HG03280 (cell line): ENCODE measurements around the gene SUV39H1.
"Not testable (repeated sequence)": the region's sequence is repeated elsewhere in the genome, so short reads cannot be mapped to it uniquely, and the experiment has no call there.

Experiments used
- ATAC-seq: cut with Tn5 transposase; IDR thresholded peaks from one replicate; pipeline ENCODE4 v1.9.1; 2021; ENCODE audit warnings: mild to moderate bottlenecking, moderate library complexity; ENCODE audit not compliant: unreplicated experiment

The SUV39H1 gene, protein sequence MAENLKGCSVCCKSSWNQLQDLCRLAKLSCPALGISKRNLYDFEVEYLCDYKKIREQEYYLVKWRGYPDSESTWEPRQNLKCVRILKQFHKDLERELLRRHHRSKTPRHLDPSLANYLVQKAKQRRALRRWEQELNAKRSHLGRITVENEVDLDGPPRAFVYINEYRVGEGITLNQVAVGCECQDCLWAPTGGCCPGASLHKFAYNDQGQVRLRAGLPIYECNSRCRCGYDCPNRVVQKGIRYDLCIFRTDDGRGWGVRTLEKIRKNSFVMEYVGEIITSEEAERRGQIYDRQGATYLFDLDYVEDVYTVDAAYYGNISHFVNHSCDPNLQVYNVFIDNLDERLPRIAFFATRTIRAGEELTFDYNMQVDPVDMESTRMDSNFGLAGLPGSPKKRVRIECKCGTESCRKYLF

DNA sequence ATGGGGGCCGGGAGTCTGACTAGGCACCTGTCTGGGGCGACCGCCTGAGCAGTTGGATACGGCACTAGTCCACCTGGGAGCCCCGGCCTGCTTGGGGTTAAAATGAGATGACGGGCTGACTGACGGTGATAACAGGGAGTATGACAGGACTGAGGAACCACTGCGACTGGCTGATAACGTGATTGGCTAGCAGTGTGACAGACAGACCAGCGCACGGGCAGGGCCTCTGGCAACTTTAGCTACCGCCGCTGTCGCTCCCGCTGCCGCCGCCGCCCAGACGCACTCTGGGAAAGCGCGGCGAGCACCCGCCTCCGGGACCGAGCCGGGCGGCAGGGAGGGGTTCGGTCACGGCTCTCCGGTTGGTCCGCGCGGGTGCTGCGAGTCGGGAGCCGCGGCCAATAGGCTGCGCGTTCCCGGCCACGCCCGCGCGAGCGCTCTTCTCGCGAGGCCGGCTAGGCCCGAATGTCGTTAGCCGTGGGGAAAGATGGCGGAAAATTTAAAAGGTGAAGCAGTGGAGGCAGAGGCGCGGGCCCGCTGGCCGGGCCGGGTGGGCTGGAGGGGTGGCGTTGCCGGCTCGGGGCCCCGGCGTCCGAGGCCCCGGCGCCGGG is at the start of gene SUV39H1:
Gene SUV39H1, plus strand, starts transcription at position 434 of the 608 bp plus-strand sequence. Its CDS starts 51 bp downstream, at position 485.
- peak; percentile 88 for ATAC-seq

DNA sequence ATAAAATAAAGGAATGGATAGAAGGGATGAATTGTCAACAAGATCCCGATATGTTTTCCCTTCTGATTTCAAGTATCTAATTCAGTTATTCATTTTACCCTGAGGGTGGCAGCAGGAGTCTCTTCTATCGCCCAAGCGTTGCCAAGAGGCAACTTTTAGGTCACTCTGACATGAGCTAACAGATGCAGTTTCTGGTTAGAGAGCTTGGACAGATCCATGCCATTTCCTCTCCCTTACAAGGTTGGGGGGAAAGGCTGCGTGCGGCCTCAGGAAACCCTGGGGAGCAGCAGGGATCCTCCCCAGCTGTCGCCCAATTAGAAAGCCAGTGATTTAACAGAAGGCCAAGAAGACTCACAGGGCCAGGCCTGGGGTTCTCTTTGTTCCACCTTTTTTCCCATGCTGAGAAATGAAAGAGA is 48.2 kb upstream of the SUV39H1 start:
- ATAC-seq, result no peak

DNA sequence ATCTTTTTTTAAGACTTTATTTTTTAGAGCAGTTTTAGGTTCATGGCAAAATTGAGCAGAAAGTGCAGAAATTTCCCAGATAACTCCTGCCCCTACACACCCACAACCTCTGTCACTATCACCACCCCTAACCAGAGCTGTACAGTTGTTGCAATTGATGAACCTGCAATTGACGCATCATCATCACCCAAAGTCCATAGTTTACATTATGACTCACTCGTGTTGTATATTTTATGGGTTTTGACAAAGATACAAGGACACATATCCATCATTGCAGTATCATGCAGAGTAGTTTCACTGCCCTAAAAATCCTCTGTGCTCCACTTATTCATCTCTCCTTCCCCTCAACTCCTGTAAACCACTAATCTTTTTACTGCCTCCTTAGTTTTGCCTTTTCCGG is 47.4 kb upstream of the SUV39H1 start:
- no peak for ATAC-seq

DNA sequence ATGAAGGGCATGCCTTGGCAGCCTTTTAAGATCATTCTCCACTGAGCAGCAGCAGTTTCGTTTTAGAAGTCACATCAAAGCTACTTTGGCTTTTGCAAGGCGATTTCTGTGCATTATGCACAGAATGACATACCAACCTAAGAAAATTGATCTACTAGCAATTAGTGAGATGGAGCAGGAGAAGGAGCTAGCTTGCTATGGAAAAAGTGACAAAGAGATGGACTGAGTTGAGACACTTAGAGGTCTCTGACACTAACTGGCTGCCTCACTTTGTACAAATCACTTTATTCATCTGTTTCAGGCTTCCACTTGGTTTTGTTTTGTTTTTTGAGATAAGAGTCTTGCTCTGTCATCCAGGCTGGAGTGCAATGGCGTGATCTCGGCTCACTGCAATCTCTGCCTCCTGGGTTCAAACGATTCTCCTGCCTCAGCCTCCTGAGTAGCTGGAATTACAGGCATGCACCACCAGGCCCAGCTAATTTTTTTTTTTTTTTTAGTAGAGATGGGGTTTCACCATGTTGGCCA is 44.4 kb upstream of the SUV39H1 start:
- ATAC-seq, result not testable (repeated sequence)

DNA sequence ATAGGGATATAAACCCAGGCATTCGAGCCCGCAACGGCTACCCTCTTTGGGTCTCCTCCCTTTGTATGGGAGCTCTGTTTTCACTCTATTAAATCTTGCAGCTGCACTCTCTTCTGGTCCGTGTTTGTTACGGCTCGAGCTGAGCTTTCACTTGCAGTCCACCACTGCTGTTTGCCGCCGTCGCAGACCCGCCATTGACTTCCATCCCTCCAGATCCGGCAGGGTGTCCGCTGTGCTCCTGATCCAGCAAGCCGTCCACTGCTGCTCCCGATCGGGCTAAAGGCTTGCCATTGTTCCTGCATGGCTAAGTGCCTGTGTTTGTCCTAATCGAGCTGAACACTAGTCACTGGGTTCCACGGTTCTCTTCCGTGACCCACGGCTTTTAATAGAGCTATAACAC is 41.8 kb upstream of the SUV39H1 start:
- not testable (repeated sequence) for ATAC-seq

DNA sequence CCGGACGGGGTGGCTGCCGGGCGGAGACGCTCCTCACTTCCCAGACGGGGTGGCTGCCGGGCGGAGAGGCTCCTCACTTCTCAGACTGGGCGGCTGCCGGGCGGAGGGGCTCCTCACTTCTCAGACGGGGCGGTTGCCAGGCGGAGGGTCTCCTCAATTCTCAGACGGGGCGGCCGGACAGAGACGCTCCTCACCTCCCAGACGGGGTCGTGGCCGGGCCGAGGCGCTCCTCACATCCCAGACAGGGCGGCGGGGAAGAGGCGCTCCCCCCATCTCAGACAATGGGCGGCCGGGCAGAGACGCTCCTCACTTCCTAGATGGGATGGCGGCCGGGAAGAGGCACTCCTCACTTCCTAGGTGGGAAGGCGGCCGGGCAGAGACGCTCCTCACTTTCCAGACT is 36.8 kb upstream of the SUV39H1 start:
- ATAC-seq, result not testable (repeated sequence)

DNA sequence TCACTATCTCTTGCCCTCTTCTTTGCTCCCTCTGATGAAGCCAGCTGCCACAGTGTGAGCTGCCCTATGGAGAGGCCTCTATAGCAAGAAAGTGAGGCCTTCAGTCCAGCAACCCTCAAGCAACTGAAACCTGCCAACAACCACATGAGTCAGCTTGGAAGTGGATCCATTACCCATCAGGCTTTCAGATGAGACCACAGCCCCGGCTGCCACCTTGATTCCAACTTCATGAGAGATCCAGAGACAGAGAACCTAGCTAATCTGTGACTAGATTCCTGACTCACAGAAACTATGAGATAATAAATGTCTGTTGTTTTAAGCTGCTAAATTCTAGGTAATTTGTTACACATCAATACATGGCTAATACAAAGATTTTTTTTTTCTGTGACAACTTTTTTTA is 33.3 kb upstream of the SUV39H1 start:
- ATAC-seq, result no peak

DNA sequence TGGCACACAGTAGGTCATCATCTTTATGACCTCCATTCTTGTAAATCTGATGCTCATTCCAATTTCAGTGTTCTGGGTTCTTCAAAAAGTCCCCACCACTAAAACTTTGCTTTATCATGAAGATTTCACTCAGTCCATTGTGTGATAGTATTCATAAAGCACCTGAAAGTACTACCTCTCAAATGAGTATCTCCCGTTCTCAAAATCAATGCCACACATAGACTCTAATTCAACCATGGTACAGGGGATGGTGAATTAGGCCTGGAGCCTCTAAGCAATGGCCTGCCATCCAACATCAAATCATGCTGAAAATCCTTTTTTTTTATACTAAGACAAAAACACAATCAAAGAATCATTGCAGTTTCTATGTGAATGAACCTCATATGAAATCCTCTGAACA is 32.4 kb upstream of the SUV39H1 start:
- no peak for ATAC-seq

DNA sequence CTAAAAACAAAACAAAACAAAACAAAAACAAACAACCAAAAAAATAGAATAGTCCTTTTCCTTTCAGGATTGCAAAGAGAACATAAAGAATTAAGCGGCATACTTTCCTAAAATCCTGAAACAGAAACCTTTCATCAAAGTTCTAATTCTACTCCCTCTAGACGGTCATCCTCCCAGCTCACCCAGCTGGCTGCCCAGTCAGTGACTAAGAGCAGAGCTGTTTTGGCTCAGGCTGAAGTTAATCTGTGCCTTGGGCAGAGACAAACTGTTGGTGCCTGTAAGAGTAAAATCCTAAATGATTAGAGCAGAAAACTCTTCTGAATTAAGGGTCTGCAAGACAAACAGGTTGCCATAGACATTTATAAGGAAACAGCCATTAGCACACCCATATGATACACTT is 30.5 kb upstream of the SUV39H1 start:
- no peak for ATAC-seq

DNA sequence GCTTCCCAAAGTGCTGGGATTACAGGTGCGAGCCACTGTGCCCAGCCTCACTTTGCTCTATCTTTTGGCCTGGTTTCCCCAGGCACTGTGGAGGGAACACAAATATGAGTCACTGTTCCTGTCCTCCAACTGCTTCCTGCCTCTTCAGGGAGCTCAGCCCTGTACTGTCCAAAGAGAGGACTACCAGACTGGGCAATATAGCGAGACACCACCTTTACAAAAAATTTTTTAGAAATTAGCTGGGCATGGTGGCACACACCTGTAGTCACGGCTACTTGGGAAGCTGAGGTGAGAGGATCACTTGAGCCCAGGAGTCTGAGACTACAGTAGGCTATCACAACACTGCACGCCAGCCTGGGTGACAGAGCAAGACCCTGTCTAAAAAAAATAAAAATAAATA is 29.9 kb upstream of the SUV39H1 start:
- ATAC-seq, result no peak

DNA sequence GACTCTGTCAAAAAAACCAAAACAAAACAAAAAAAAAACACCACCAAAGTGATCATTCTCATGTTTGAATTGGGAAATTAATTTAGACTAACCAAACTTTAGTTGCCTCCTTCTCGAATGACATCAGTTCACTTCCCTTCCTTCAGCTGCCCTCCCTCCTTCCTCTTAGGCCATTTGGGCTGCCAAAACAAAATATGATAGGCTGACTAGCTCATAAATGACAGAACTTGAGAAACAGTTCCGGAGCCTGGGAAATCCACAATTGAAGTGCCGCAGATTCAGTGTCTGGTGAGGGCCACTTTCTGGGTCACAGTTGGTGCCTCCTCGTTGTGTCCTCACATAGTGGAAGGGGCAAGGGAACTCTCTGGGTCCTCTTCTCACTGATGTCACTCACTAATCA is 29.0 kb upstream of the SUV39H1 start:
- no peak for ATAC-seq

DNA sequence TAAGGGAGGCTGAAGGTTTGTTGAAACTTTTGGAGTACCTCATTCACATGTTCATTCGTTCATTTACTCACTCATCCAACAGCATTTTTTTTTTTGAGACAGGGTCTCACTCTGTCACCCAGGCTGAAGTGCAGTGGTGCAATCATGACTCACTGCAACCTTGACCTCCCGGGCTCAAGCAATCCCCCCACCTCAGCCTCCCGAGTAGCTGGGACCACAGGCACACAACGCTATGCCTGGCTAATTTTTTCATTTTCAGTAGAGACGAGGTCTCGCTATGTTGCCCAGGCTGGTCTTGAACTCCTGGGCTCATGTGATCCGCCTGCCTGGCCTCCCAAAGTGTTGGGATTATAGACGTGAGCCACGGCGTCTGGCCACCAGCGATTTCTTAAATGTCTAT is 28.3 kb upstream of the SUV39H1 start:
- ATAC-seq, result not testable (repeated sequence)

DNA sequence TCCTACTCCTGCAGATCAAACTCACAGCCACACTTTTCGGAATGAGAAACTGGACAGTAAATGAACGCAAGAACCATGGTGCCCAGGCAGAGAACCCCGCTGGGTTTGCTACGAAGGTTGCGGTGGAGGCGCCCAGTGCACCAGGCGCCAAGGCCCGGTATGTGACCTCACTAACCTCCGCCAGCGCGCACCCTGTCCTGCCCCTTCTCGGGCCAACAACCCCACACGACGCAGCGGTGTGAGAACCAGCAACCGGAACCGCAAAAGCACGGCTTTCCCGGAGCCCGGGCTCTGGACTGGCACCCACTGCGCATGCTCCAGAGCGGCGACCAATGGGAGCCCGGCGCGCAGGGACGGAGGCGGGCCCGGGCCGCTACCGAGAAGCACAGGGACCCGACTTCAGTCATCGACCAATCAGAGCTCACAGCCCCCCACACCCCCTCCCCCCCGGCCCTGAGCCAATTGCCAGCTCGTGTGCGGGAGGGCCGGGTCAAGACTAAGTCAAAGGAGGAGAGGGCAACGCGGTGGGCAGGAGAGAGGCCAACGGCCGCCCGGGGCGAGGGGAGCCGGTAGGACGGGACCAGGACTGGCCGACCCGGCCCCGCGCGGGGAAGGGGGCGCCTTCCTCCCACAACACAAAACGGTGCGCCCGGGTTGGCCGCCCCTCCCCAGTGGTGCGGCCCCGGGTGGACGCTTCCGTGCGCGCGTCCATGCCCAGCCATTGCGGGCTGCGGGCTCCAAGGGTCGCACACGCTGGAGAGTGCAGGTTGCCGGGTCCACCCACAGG is 20.2 kb upstream of the SUV39H1 start:
- peak; percentile 93 for ATAC-seq

DNA sequence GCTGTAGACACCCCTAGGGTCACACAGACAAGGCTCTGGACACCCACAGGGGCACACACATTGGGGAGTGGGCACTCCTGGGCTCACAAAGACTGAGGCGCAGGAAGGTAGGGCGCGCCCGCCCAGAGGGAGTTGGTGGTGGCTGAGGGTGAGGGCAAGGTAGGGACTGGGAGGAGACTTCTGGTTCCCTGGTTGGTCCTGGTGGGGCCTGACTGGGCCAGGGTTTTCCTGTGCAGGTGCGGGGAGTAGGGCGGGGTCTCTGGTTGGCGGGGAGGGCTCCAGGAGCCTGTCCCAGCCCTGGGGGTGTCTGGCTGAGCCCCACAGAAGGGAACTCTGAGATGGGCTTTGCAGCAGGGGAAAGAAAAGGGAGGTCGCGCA is 19.7 kb upstream of the SUV39H1 start:
- peak; percentile 15 for ATAC-seq

DNA sequence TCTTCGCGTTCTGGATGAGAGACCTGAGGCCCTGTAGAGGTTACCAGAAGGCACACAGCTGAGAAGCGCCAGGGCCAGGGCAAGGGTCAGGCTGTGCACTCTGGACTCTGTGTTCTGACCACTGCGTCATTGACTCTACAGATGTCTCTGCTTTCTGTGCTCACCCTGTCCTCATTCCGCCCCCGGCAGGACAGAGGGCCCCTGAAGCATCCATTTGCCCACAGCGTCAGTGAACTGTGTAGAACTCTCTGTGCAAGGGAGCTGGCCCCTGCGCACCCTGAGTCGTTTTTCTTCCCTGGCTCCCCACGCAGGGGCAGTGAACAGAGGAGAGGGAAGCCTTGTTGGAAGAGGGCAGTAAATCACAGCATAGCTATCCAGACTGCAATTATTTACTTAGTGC is 19.0 kb upstream of the SUV39H1 start:
- ATAC-seq, result no peak

DNA sequence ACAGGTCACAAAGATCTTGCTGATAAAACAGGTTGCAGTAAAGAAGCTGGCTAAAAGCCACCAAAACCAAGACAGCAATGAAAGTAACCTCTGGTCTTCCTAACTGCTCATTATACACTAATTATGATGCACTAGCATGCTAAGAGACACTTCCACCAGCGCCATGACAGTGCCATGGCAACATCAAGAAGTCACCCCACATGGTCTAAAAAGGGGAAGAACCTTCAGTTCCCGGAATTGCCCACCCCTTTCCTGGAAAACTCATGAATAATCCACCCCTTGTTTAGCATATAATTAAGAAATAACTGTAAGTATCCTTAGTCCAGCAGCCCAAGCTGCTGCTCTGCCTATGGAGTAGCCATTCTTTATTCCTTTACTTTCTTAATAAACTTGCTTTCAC is 16.1 kb upstream of the SUV39H1 start:
- not testable (repeated sequence) for ATAC-seq

DNA sequence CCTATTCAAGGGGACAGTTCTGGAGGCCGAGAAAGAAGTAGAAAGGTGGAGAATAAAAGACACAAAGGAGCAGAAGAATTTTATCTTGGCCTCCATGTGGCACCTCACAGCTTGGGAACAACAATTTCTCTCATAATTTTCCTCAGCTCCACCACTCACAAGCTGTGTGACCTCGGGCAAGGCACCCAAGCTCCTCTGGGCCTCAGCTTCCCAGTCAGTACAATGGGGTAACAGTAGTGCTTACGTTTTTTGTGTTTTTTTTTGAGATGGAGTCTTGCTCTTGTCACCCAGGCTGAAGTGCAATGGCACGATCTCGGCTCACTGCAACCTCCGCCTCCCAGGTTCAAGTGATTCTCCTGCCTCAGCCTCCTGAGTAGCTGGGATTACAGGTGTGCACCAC is 15.6 kb upstream of the SUV39H1 start:
- not testable (repeated sequence) for ATAC-seq

DNA sequence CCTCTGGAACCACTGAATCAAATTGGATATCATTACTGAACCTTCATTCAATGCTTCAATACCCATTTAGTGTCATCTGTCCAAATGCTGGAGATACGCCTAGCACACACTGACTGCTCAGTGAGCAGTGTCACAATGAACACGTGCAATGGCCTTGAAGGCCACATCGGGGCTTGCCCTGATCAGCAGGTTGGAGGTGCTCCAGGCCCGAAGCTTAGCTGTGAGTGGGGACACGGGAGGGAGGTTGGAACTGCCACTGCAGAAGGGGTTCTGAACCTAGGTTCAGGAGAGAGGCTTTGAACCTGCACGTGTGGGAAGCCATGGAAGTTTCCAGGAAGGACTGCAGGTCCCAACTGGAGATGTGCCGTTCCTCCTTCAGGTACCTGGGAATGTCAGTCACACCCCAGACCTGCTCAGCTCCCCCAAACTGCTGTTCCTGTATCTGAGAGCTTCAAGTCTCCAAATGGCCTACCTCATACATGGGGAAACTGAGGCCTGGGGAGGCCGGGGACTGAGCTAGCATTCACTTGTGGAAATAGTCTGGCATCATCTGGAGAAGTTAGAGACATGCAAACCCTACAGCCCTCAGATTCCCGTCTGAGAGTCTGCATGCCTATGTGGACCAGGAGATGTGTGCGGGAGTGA is 14.9 kb upstream of the SUV39H1 start:
- ATAC-seq, result no peak

DNA sequence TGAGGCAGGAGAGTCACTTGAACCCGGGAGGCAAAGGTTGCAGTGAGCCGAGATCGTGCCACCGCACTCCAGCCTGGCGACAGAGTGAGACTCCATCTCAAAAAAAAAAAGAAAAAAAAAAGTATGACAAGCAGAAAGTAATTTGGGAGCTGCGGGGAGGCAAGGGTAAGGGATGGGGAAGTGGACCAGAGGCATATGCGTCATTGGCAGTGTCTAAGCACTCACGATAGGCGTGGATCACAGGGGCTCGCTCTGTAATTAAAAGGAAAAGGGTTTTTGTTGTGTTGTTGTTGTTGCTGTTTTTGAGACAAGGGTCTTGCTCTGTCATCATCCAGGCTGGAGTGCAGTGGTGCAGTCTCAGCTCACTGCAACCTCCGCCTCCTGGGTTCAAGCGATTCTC is 13.7 kb upstream of the SUV39H1 start:
- not testable (repeated sequence) for ATAC-seq

DNA sequence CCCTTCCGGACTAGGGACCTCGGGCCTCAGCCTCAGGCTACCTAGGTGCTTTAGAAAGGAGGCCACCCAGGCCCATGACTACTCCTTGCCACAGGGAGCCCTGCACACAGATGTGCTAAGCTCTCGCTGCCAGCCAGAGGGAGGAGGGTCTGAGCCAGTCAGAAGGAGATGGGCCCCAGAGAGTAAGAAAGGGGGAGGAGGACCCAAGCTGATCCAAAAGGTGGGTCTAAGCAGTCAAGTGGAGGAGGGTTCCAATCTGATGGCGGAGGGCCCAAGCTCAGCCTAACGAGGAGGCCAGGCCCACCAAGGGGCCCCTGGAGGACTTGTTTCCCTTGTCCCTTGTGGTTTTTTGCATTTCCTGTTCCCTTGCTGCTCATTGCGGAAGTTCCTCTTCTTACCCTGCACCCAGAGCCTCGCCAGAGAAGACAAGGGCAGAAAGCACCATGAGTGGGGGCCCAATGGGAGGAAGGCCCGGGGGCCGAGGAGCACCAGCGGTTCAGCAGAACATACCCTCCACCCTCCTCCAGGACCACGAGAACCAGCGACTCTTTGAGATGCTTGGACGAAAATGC is 13.0 kb upstream of the SUV39H1 start, which contains the start of gene WAS:
Gene WAS, plus strand, starts transcription at position 389 of the 572 bp plus-strand sequence. Its CDS starts 55 bp downstream, at position 444.
- peak; percentile 74 for ATAC-seq
